Neuronal stem cell (in vitro differentiated cells): ENCODE results near the gene IER5L.

Experiments
- DNase-seq: peaks from one replicate; pipeline ENCODE4 v3.0.0-alpha.2; 2013; ENCODE audit warnings: low spot score
- H2AFZ ChIP-seq: one replicate; pipeline ENCODE4 v1.6.1; 2013; ENCODE audit warnings: mild to moderate bottlenecking, low read length, inconsistent platforms
- H2AK5ac ChIP-seq: 2 replicates; pipeline ENCODE4 v1.6.1; 2013; ENCODE audit warnings: low read depth, mild to moderate bottlenecking, inconsistent platforms, low read length, moderate library complexity, mixed read lengths
- H2BK120ac ChIP-seq: 2 replicates; pipeline ENCODE4 v1.6.1; 2013; ENCODE audit warnings: low read depth, mild to moderate bottlenecking, inconsistent platforms, low read length, moderate library complexity, mixed read lengths
- H2BK12ac ChIP-seq: one replicate; pipeline ENCODE4 v1.6.1; 2013; ENCODE audit warnings: low read length, inconsistent platforms
- H2BK15ac ChIP-seq: 2 replicates; pipeline ENCODE4 v1.6.1; 2013; ENCODE audit warnings: mild to moderate bottlenecking, low read length, inconsistent platforms, mixed read lengths
- H2BK5ac ChIP-seq: one replicate; pipeline ENCODE4 v1.6.1; 2013; ENCODE audit warnings: inconsistent platforms, mild to moderate bottlenecking, low read length, moderate library complexity
- H3K14ac ChIP-seq: one replicate; pipeline ENCODE4 v1.6.1; 2013; ENCODE audit warnings: low read length, inconsistent platforms
- H3K18ac ChIP-seq: 2 replicates; pipeline ENCODE4 v1.6.1; 2013; ENCODE audit warnings: low read length, inconsistent platforms
- H3K23ac ChIP-seq: 2 replicates; pipeline ENCODE4 v1.6.1; 2013; ENCODE audit warnings: low read depth, mild to moderate bottlenecking, mixed read lengths, low read length, inconsistent platforms; ENCODE audit not compliant: poor library complexity
- H3K27ac ChIP-seq: replicated peaks from 3 replicates; pipeline ENCODE4 v1.5.1; 2013; ENCODE audit warnings: low read length, inconsistent platforms
- H3K27me3 ChIP-seq, 3 experiments: 2 replicates each; pipeline ENCODE4 v1.6.1; 2013; ENCODE audit warnings: low read length in 3 of 3, mild to moderate bottlenecking in 2 of 3, inconsistent platforms in 1 of 3, low read depth in 1 of 3, mixed read lengths in 1 of 3, moderate library complexity in 1 of 3; ENCODE audit not compliant: control insufficient read depth in 3 of 3, insufficient read depth in 3 of 3
- H3K36me3 ChIP-seq, 2 donors: replicated peaks in 1 of 2; 2 replicates each; pipeline ENCODE4 v1.6.1; 2013; ENCODE audit warnings: low read length in 2 of 2; ENCODE audit not compliant: control insufficient read depth in 2 of 2, insufficient read depth in 2 of 2
- H3K4ac ChIP-seq: 2 replicates; pipeline ENCODE4 v1.6.1; 2013; ENCODE audit warnings: inconsistent platforms, mild to moderate bottlenecking, low read length, moderate library complexity
- H3K4me1 ChIP-seq, 2 donors: 1 replicate in 1 of 2; 2 replicates in 1 of 2; pipeline ENCODE4 v1.6.1; 2013; ENCODE audit warnings: low read length in 2 of 2, low read depth in 1 of 2; ENCODE audit not compliant: control insufficient read depth in 2 of 2, insufficient read depth in 1 of 2
- H3K4me2 ChIP-seq: one replicate; pipeline ENCODE4 v1.6.1; 2013; ENCODE audit warnings: mild to moderate bottlenecking, low read length, inconsistent platforms; ENCODE audit not compliant: insufficient read depth, poor library complexity, severe bottlenecking
- H3K4me3 ChIP-seq, 2 donors: 2 replicates each; pipeline ENCODE4 v1.5.1; 2013; ENCODE audit warnings: low read length in 2 of 2, mild to moderate bottlenecking in 2 of 2, inconsistent platforms in 1 of 2, moderate library complexity in 1 of 2
- H3K79me1 ChIP-seq: one replicate; pipeline ENCODE4 v1.6.1; 2013; ENCODE audit warnings: low read depth, mild to moderate bottlenecking, inconsistent platforms, low read length, moderate library complexity
- H3K9ac ChIP-seq: one replicate; pipeline ENCODE4 v1.6.1; 2013; ENCODE audit warnings: mild to moderate bottlenecking, low read depth, low read length, inconsistent platforms; ENCODE audit not compliant: poor library complexity
- H3K9me3 ChIP-seq, 2 donors: replicated peaks in 1 of 2; 2 replicates each; pipeline versions ENCODE3 to v1.6.1; 2013; ENCODE audit warnings: low read length in 2 of 2, mild to moderate bottlenecking in 2 of 2, inconsistent platforms in 1 of 2, low read depth in 1 of 2, mixed read lengths in 1 of 2, moderate library complexity in 1 of 2; ENCODE audit not compliant: control insufficient read depth in 2 of 2, insufficient read depth in 1 of 2
- H4K8ac ChIP-seq: one replicate; pipeline ENCODE4 v1.6.1; 2013; ENCODE audit warnings: low read depth, mild to moderate bottlenecking, inconsistent platforms, low read length, moderate library complexity
- H4K91ac ChIP-seq: one replicate; pipeline ENCODE4 v1.6.1; 2013; ENCODE audit warnings: low read length, low read depth, mild to moderate bottlenecking, inconsistent platforms; ENCODE audit not compliant: poor library complexity
- WGBS, 2 donors: extraction: QIAGEN DNeasy Blood & Tissue Kit; methylation state at CpG; one replicate each; pipeline ENCODE4 v1.1.7; 2013; ENCODE audit warnings: missing lambda C conversion rate in 2 of 2, mixed read lengths in 1 of 2; ENCODE audit not compliant: insufficient read length in 2 of 2, insufficient replicate concordance in 1 of 2; ENCODE audit errors: extremely low coverage in 2 of 2; 5-methylcytosine and 5-hydroxymethylcytosine counted together

Gene IER5L

DNA sequence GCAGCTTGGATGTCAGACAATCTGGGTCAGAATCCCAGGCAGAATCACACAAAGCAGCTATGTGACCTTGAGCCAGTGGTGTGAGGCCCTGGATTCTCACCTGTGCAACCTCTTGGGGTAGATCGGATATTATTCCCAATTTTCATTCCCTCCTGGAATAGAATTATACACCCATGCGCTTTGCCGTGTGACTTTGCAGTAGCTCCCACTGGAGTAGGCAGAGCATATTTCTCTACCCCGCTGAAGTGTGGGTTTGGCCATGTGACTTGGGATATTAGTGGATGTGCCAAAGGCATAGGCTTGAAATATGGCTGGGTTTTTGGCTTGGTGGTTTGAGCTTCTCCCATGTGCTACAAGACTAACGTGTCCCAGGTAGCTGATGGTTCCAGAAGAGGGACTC lies 35.5 kb upstream of the IER5L start:
- Histone ChIP-seq H3K79me1 (no peaks in the 10 kb centered on the region), H3K23ac (no peak overlapping the region), H3K4me2 (no peak overlapping the region), H3K18ac (no peak overlapping the region), H3K14ac (no peak overlapping the region), H3K4me3 (no peak overlapping the region), H2BK120ac (no peak overlapping the region), H4K91ac (no peak overlapping the region), H3K9ac (no peak overlapping the region), H2BK5ac (no peak overlapping the region), H2AFZ (no peak overlapping the region), H4K8ac (no peak overlapping the region), H3K4me1 (peaks cover 19 to 24% of the 10 kb centered on the region in 2 donors), H2BK15ac (no peak overlapping the region), H3K36me3 (no peaks in the 10 kb centered on the region), H3K4ac (no peak overlapping the region), H3K27me3 (no peaks in the 10 kb centered on the region), H2AK5ac (peak overlapping the region; percentile 1), H2BK12ac (no peak overlapping the region), H3K9me3 (no peaks in the 10 kb centered on the region), H3K27ac (no peak overlapping the region)
- WGBS, 2 donors = no CpG with 5 or more reads among the region's 5 CpGs
- DNase-seq = no peak

DNA sequence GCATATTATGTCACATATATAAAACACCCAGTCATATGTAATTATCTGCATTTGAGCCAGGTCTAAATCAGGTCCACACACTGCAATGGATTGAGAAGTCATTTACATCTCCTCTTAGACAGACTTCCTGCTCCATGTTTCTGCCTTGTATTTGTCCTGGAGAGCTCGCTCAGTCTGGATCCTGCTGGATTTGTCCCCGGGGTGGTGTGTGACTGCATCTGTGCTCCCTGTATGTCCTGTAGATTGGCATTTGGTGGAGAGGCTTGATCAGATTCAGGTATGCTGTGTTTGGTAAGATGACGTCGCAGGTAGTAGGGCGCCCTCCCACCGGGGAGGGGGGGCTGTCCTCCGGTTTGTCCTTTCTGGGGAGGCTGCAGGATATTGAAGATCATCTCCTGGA lies 33.6 kb upstream of the IER5L start:
- no peak overlapping the region for H4K8ac ChIP-seq
- no peak overlapping the region for H3K4ac ChIP-seq
- H3K4me1 ChIP-seq = peaks cover 10 to 15% of the 10 kb centered on the region in 2 donors
- H2BK5ac ChIP-seq = no peak overlapping the region
- DNase-seq = no peak
- no peak overlapping the region for H3K4me2 ChIP-seq
- H3K27ac ChIP-seq = no peak overlapping the region
- no peak overlapping the region for H4K91ac ChIP-seq
- WGBS, 2 donors = no CpG with 5 or more reads among the region's 7 CpGs
- no peaks in the 10 kb centered on the region for H3K36me3 ChIP-seq
- no peaks in the 10 kb centered on the region for H3K27me3 ChIP-seq
- H3K23ac ChIP-seq = no peak overlapping the region
- H2BK12ac ChIP-seq = no peak overlapping the region
- no peaks in the 10 kb centered on the region for H3K9me3 ChIP-seq
- H2BK15ac ChIP-seq = no peak overlapping the region
- H3K4me3 ChIP-seq = no peak overlapping the region
- peak overlapping the region; percentile 69 for H2AFZ ChIP-seq
- H3K79me1 ChIP-seq = no peaks in the 10 kb centered on the region
- H2BK120ac ChIP-seq = no peak overlapping the region
- H2AK5ac ChIP-seq = no peak overlapping the region
- H3K9ac ChIP-seq = no peak overlapping the region
- H3K14ac ChIP-seq = no peak overlapping the region
- no peak overlapping the region for H3K18ac ChIP-seq

DNA sequence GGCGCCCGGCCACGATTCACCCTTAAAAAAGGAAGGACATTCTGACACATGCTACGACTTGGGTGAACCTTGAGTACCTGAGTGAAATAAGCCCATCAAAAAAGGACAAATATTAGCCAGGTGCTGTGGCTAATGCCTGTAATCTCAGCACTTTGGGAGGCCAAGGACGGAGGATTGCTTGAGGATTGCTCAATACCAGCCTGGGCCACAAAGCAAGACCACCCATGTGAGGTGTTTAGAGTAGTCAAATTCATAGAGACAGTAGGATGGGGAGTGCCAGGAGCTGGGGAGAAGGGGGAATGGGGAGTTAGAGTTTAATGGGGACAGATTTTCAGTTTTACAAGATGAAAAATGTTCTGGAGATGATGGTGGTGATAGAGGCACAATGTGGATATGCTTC lies 32.1 kb upstream of the IER5L start:
- no peak overlapping the region for H2AK5ac ChIP-seq
- no peak overlapping the region for H2AFZ ChIP-seq
- H3K14ac ChIP-seq = no peak overlapping the region
- H2BK120ac ChIP-seq = no peak overlapping the region
- DNase-seq = no peak
- H3K4me2 ChIP-seq = no peak overlapping the region
- H3K4me3 ChIP-seq = no peak overlapping the region
- no peak overlapping the region for H4K8ac ChIP-seq
- H3K79me1 ChIP-seq = no peaks in the 10 kb centered on the region
- H3K9me3 ChIP-seq = no peaks in the 10 kb centered on the region
- no peak overlapping the region for H3K27ac ChIP-seq
- H3K27me3 ChIP-seq = no peaks in the 10 kb centered on the region
- no peak overlapping the region for H2BK15ac ChIP-seq
- H2BK12ac ChIP-seq = no peak overlapping the region
- peaks cover 10 to 15% of the 10 kb centered on the region in 2 donors for H3K4me1 ChIP-seq
- no peak overlapping the region for H3K9ac ChIP-seq
- no peaks in the 10 kb centered on the region for H3K36me3 ChIP-seq
- H4K91ac ChIP-seq = no peak overlapping the region
- no peak overlapping the region for H3K4ac ChIP-seq
- H3K18ac ChIP-seq = no peak overlapping the region
- WGBS, 2 donors = no CpG with 5 or more reads among the region's 5 CpGs
- no peak overlapping the region for H2BK5ac ChIP-seq
- H3K23ac ChIP-seq = no peak overlapping the region

DNA sequence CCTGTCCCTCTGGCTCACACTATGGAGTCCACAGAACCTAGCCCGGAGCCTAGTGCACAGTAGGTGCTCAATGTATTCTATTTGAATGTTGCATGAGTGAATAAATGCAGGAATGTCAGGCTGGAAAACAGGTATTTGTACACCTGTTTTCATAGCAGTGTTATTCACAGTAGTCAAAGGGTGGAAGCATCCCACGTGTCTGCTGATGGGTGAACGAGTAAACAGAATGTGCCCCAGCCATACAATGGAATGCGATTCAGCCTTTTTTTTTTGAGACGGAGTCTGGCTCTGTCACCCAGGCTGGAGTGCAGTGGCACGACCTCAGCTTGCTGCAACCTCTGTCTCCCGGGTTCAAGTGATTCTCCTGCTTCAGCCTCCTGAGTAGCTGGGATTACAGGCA lies 31.5 kb upstream of the IER5L start:
- Histone ChIP-seq H3K4me1 (peaks cover 10 to 15% of the 10 kb centered on the region in 2 donors), H2BK12ac (no peak overlapping the region), H3K79me1 (no peaks in the 10 kb centered on the region), H2BK5ac (no peak overlapping the region), H3K27me3 (no peaks in the 10 kb centered on the region), H3K23ac (no peak overlapping the region), H2AFZ (no peak overlapping the region), H2AK5ac (no peak overlapping the region), H4K91ac (no peak overlapping the region), H2BK15ac (peak overlapping the region; percentile 50), H3K9me3 (no peaks in the 10 kb centered on the region), H4K8ac (no peak overlapping the region), H3K27ac (no peak overlapping the region), H3K36me3 (no peaks in the 10 kb centered on the region), H3K18ac (peak overlapping the region; percentile 33), H3K4ac (no peak overlapping the region), H3K4me3 (no peak overlapping the region), H2BK120ac (no peak overlapping the region), H3K4me2 (no peak overlapping the region), H3K9ac (no peak overlapping the region), H3K14ac (no peak overlapping the region)
- no peak for DNase-seq
- WGBS, 2 donors = no CpG with 5 or more reads among the region's 7 CpGs
